Measurements from ENCODE around the gene NLRP9.

Gene NLRP9

DNA sequence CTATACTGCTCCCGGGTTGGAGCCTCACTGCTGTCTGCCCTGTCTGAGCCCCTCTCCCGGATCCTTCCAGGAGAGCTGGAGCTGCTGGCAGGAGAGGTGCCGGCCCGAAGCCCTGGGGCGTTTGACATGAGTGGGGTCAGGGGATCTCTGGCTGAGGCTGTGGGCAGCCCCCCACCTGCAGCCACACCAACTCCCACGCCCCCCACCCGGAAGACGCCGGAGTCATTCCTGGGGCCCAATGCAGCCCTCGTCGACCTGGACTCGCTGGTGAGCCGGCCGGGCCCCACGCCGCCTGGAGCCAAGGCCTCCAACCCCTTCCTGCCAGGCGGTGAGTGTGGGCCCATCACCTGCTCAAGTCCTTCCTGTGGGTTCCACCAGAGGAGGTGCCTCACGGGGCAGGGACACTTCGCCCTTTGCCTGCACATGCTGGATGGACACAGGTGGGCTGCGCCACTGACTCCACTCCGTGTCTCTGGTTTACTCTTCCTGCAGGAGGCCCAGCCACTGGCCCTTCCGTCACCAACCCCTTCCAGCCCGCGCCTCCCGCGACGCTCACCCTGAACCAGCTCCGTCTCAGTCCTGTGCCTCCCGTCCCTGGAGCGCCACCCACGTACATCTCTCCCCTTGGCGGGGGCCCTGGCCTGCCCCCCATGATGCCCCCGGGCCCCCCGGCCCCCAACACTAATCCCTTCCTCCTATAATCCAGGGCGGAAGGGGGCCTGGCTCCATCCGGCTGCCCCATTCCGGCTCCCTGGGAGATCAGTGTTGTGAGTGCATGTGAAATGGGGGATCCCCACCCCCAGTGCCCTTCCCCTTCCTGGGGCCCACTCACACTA is 43.3 kb downstream of the NLRP9 start:
- Histone ChIP-seq H3K4ac (ENCODE audit: low read length) (no peak overlapping the region), H2AK5ac (ENCODE audit: low read depth, low read length) (no peak overlapping the region)
- WGBS, 2 donors (ENCODE audit: extremely low coverage in 2 of 2, insufficient read length in 2 of 2, insufficient replicate concordance in 1 of 2): no CpG with 5 or more reads among the region's 37 CpGs

GRCh38 chr19:55694241-55694655 is 44.0 kb downstream of the NLRP9 start:
- Histone ChIP-seq H3K4me2 (ENCODE audit: insufficient read depth, low read length, poor library complexity, severe bottlenecking) (no peak overlapping the region), H3K4me3 (ENCODE audit: low read length in 2 of 2) (peak overlapping the region in 1 of 2 donors; percentile 25), H2AFZ (ENCODE audit: low read length) (no peak overlapping the region), H3K27ac (replicated peaks; ENCODE audit: low read length) (no peak overlapping the region), H3K18ac (ENCODE audit: low read length) (no peak overlapping the region), H3K14ac (ENCODE audit: low read length) (no peak overlapping the region), H2BK12ac (ENCODE audit: low read length) (no peak overlapping the region), H2BK120ac (ENCODE audit: low read depth, low read length) (no peak overlapping the region), H3K4me1 (ENCODE audit: control insufficient read depth in 2 of 2, insufficient read depth in 1 of 2, low read depth in 1 of 2, low read length in 2 of 2) (no peaks in the 10 kb centered on the region), H2BK5ac (ENCODE audit: low read length) (peak overlapping the region; percentile 13), H3K4ac (ENCODE audit: low read length) (no peak overlapping the region), H3K36me3 (replicated peaks in 1 of 2; ENCODE audit: control insufficient read depth in 2 of 2, insufficient read depth in 2 of 2, low read length in 2 of 2) (peaks cover 46 to 87% of the 10 kb centered on the region in 2 donors), H2AK5ac (ENCODE audit: low read depth, low read length) (no peak overlapping the region), H3K27me3 (ENCODE audit: control insufficient read depth in 3 of 3, insufficient read depth in 3 of 3, low read depth in 1 of 3, low read length in 3 of 3) (no peaks in the 10 kb centered on the region), H3K23ac (ENCODE audit: low read depth, low read length, poor library complexity) (no peak overlapping the region), H4K91ac (ENCODE audit: low read depth, low read length, poor library complexity) (no peak overlapping the region), H3K9me3 (replicated peaks in 1 of 2; ENCODE audit: control insufficient read depth in 2 of 2, insufficient read depth in 1 of 2, low read depth in 1 of 2, low read length in 2 of 2) (no peaks in the 10 kb centered on the region), H4K8ac (ENCODE audit: low read depth, low read length) (no peak overlapping the region), H3K79me1 (ENCODE audit: low read depth, low read length) (peaks cover 17% of the 10 kb centered on the region), H2BK15ac (ENCODE audit: low read length) (no peak overlapping the region), H3K9ac (ENCODE audit: low read depth, low read length, poor library complexity) (no peak overlapping the region)
- DNase-seq (ENCODE audit: low spot score): no peak
- no CpG with 5 or more reads among the region's 15 CpGs for WGBS, 2 donors (ENCODE audit: extremely low coverage in 2 of 2, insufficient read length in 2 of 2, insufficient replicate concordance in 1 of 2)

More for the DNA sequence above, 43.3 kb downstream of the NLRP9 start:
- Histone ChIP-seq H3K27me3 (ENCODE audit: control insufficient read depth in 3 of 3, insufficient read depth in 3 of 3, low read depth in 1 of 3, low read length in 3 of 3) (no peaks in the 10 kb centered on the region), H4K8ac (ENCODE audit: low read depth, low read length) (no peak overlapping the region), H3K36me3 (replicated peaks in 1 of 2; ENCODE audit: control insufficient read depth in 2 of 2, insufficient read depth in 2 of 2, low read length in 2 of 2) (peaks cover 42 to 86% of the 10 kb centered on the region in 2 donors), H2AFZ (ENCODE audit: low read length) (no peak overlapping the region), H4K91ac (ENCODE audit: low read depth, low read length, poor library complexity) (no peak overlapping the region), H3K14ac (ENCODE audit: low read length) (no peak overlapping the region), H3K4me1 (ENCODE audit: control insufficient read depth in 2 of 2, insufficient read depth in 1 of 2, low read depth in 1 of 2, low read length in 2 of 2) (no peaks in the 10 kb centered on the region), H3K79me1 (ENCODE audit: low read depth, low read length) (peaks cover 16% of the 10 kb centered on the region), H3K23ac (ENCODE audit: low read depth, low read length, poor library complexity) (no peak overlapping the region), H3K9ac (ENCODE audit: low read depth, low read length, poor library complexity) (no peak overlapping the region), H3K4me2 (ENCODE audit: insufficient read depth, low read length, poor library complexity, severe bottlenecking) (no peak overlapping the region), H3K9me3 (replicated peaks in 1 of 2; ENCODE audit: control insufficient read depth in 2 of 2, insufficient read depth in 1 of 2, low read depth in 1 of 2, low read length in 2 of 2) (no peaks in the 10 kb centered on the region), H2BK12ac (ENCODE audit: low read length) (no peak overlapping the region), H2BK120ac (ENCODE audit: low read depth, low read length) (no peak overlapping the region), H3K4me3 (ENCODE audit: low read length in 2 of 2) (peak overlapping the region in 1 of 2 donors; percentile 63), H2BK5ac (ENCODE audit: low read length) (peak overlapping the region; percentile 13), H3K27ac (replicated peaks; ENCODE audit: low read length) (no peak overlapping the region), H3K18ac (ENCODE audit: low read length) (no peak overlapping the region), H2BK15ac (ENCODE audit: low read length) (no peak overlapping the region)
- DNase-seq (ENCODE audit: low spot score): no peak

DNA sequence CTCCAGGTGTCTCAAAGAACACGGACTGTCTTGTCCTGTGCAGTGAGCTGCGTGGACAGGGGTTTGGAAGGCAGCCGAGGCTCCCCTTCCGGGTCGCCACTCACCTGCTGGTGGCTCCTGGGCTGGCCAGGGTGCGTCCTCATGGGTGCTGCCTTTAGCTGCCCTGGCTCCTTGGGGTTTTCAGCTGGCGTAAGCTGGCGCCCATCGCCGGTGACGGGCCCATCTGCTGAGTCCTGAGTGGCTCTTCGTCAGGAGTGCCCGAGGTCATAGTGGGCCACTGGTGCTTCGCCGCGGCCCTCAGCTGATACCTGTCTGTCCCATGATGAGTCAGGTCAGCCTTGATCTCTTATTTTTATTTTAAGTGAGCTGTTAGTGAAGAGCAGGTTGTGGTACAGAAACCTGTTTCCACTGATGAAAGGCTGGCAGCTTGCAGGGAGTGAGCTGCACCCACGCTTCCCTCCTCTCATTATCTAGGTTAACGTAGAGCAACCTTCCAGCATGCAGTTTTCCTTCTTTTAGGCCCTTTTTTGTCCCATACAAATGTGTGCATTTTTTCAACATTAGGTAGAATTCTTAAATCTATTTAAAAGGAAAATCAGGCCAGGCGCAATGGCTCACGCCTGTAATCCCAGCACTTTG is 44.7 kb downstream of the NLRP9 start:
- no peak overlapping the region for H3K18ac ChIP-seq (ENCODE audit: low read length)
- no peak overlapping the region for H2AK5ac ChIP-seq (ENCODE audit: low read depth, low read length)
- H4K8ac ChIP-seq (ENCODE audit: low read depth, low read length): no peak overlapping the region
- H3K14ac ChIP-seq (ENCODE audit: low read length): no peak overlapping the region
- H3K4me2 ChIP-seq (ENCODE audit: insufficient read depth, low read length, poor library complexity, severe bottlenecking): no peak overlapping the region
- H2BK5ac ChIP-seq (ENCODE audit: low read length): no peak overlapping the region
- H3K4me1 ChIP-seq (ENCODE audit: control insufficient read depth in 2 of 2, insufficient read depth in 1 of 2, low read depth in 1 of 2, low read length in 2 of 2): no peaks in the 10 kb centered on the region
- no peak for DNase-seq (ENCODE audit: low spot score)
- no peak overlapping the region for H3K4ac ChIP-seq (ENCODE audit: low read length)
- no peak overlapping the region for H2BK15ac ChIP-seq (ENCODE audit: low read length)
- no peak overlapping the region for H2BK12ac ChIP-seq (ENCODE audit: low read length)
- no peaks in the 10 kb centered on the region for H3K9me3 ChIP-seq (replicated peaks in 1 of 2; ENCODE audit: control insufficient read depth in 2 of 2, insufficient read depth in 1 of 2, low read depth in 1 of 2, low read length in 2 of 2)
- no peak overlapping the region for H3K23ac ChIP-seq (ENCODE audit: low read depth, low read length, poor library complexity)
- no peaks in the 10 kb centered on the region for H3K27me3 ChIP-seq (ENCODE audit: control insufficient read depth in 3 of 3, insufficient read depth in 3 of 3, low read depth in 1 of 3, low read length in 3 of 3)
- H3K36me3 ChIP-seq (replicated peaks in 1 of 2; ENCODE audit: control insufficient read depth in 2 of 2, insufficient read depth in 2 of 2, low read length in 2 of 2): peaks cover 50 to 91% of the 10 kb centered on the region in 2 donors
- no peak overlapping the region for H3K4me3 ChIP-seq (ENCODE audit: low read length in 2 of 2)
- H3K27ac ChIP-seq (replicated peaks; ENCODE audit: low read length): no peak overlapping the region
- no peak overlapping the region for H4K91ac ChIP-seq (ENCODE audit: low read depth, low read length, poor library complexity)
- H3K9ac ChIP-seq (ENCODE audit: low read depth, low read length, poor library complexity): no peak overlapping the region
- no peak overlapping the region for H2AFZ ChIP-seq (ENCODE audit: low read length)
- WGBS, 2 donors (ENCODE audit: extremely low coverage in 2 of 2, insufficient read length in 2 of 2, insufficient replicate concordance in 1 of 2): no CpG with 5 or more reads among the region's 20 CpGs
- no peak overlapping the region for H2BK120ac ChIP-seq (ENCODE audit: low read depth, low read length)
- H3K79me1 ChIP-seq (ENCODE audit: low read depth, low read length): peaks cover 22% of the 10 kb centered on the region

DNA sequence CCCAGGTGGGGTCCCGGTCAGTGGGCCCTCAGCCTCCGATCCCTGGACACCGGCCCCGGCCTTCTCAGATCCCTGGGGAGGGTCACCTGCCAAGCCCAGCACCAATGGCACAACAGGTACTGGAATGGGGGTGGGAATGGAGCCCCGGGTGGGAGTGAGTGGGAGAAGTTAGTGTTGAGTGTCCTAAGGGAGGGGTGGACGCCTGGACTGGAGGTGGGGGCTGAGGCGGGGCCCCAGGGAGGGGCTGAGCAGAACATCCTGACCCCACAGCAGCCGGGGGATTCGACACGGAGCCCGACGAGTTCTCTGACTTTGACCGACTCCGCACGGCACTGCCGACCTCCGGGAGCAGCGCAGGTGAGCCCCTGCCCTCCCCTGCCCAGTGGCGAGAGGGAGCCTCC is 45.5 kb downstream of the NLRP9 start:
- H3K4me3 ChIP-seq (ENCODE audit: low read length in 2 of 2): no peak overlapping the region
- H3K36me3 ChIP-seq (replicated peaks in 1 of 2; ENCODE audit: control insufficient read depth in 2 of 2, insufficient read depth in 2 of 2, low read length in 2 of 2): peaks cover 50 to 93% of the 10 kb centered on the region in 2 donors
- no peak overlapping the region for H2AFZ ChIP-seq (ENCODE audit: low read length)
- no peaks in the 10 kb centered on the region for H3K9me3 ChIP-seq (replicated peaks in 1 of 2; ENCODE audit: control insufficient read depth in 2 of 2, insufficient read depth in 1 of 2, low read depth in 1 of 2, low read length in 2 of 2)
- no peak overlapping the region for H3K18ac ChIP-seq (ENCODE audit: low read length)
- H3K4me2 ChIP-seq (ENCODE audit: insufficient read depth, low read length, poor library complexity, severe bottlenecking): no peak overlapping the region
- no peak overlapping the region for H2AK5ac ChIP-seq (ENCODE audit: low read depth, low read length)
- no peak overlapping the region for H3K27ac ChIP-seq (replicated peaks; ENCODE audit: low read length)
- H2BK5ac ChIP-seq (ENCODE audit: low read length): no peak overlapping the region
- H2BK12ac ChIP-seq (ENCODE audit: low read length): no peak overlapping the region
- H4K91ac ChIP-seq (ENCODE audit: low read depth, low read length, poor library complexity): no peak overlapping the region
- H3K79me1 ChIP-seq (ENCODE audit: low read depth, low read length): peaks cover 24% of the 10 kb centered on the region
- H2BK15ac ChIP-seq (ENCODE audit: low read length): no peak overlapping the region
- no peak overlapping the region for H3K4ac ChIP-seq (ENCODE audit: low read length)
- no peaks in the 10 kb centered on the region for H3K4me1 ChIP-seq (ENCODE audit: control insufficient read depth in 2 of 2, insufficient read depth in 1 of 2, low read depth in 1 of 2, low read length in 2 of 2)
- DNase-seq (ENCODE audit: low spot score): no peak
- WGBS, 2 donors (ENCODE audit: extremely low coverage in 2 of 2, insufficient read length in 2 of 2, insufficient replicate concordance in 1 of 2): no CpG with 5 or more reads among the region's 19 CpGs
- H3K23ac ChIP-seq (ENCODE audit: low read depth, low read length, poor library complexity): no peak overlapping the region
- no peak overlapping the region for H3K9ac ChIP-seq (ENCODE audit: low read depth, low read length, poor library complexity)
- no peaks in the 10 kb centered on the region for H3K27me3 ChIP-seq (ENCODE audit: control insufficient read depth in 3 of 3, insufficient read depth in 3 of 3, low read depth in 1 of 3, low read length in 3 of 3)
- H2BK120ac ChIP-seq (ENCODE audit: low read depth, low read length): no peak overlapping the region
- H4K8ac ChIP-seq (ENCODE audit: low read depth, low read length): no peak overlapping the region
- H3K14ac ChIP-seq (ENCODE audit: low read length): no peak overlapping the region
